Upper lobe of right lung (tissue), 1 donor: ENCODE data around the gene CREM. TPM values are rescaled to one million over a fixed set of nuclear protein-coding genes. Genes with fewer than 3 reads are reported as not detected.
A peak's percentile ranks its signal among the peaks of the same experiment; 100 is the strongest.

Experiments used
- ATAC-seq: fragments of 200-7000 bp; cut with Tn5 transposase; one replicate; pipeline ENCODE4 v1.9.1; 2020; ENCODE audit warnings: mild to moderate bottlenecking, moderate library complexity
- DNase-seq: peaks from one replicate; pipeline ENCODE4 v3.0.0-alpha.2; 2020
- H3K27ac ChIP-seq: fragments of 200-600 bp; one replicate; pipeline ENCODE4 v1.8.0; 2022
- H3K27me3 ChIP-seq: fragments of 200-600 bp; one replicate; pipeline ENCODE4 v1.8.0; 2022; ENCODE audit warnings: mild to moderate bottlenecking
- H3K36me3 ChIP-seq: fragments of 200-600 bp; one replicate; pipeline ENCODE4 v1.8.0; 2022
- H3K4me1 ChIP-seq: fragments of 200-600 bp; one replicate; pipeline ENCODE4 v1.8.0; 2022
- H3K4me3 ChIP-seq: fragments of 200-600 bp; one replicate; pipeline ENCODE4 v1.8.0; 2022; ENCODE audit warnings: mild to moderate bottlenecking
- H3K9me3 ChIP-seq: fragments of 200-600 bp; one replicate; pipeline ENCODE4 v1.8.0; 2022
- intact Hi-C: fragments of 100-400 bp; cut with DNase I; formaldehyde crosslinking; loops from one replicate; pipeline ENCODE4 v1.11.0; 2022
- total RNA-seq: library from RNA; stranded (reverse); fragmentation: NEBNext Ultra II Directional; extraction: Animal tissue kit (Norgen Biotek cat#: 25700); gene quantifications from one replicate; pipeline ENCODE4 v1.2.1, GENCODE V29; 2021
- TF ChIP-seq, protein P1 (sequence below): fragments of 200-600 bp; IDR thresholded peaks from one replicate; pipeline ENCODE4 v1.8.0; 2022; ENCODE audit warnings: antibody characterized with exemption
- donor health status: DM: no; HTN: yes; CAD: no; lungs with severe emphysema.

The CREM gene
- total RNA-seq, 1 donor from 2014 or later: 24.3 TPM

DNA sequence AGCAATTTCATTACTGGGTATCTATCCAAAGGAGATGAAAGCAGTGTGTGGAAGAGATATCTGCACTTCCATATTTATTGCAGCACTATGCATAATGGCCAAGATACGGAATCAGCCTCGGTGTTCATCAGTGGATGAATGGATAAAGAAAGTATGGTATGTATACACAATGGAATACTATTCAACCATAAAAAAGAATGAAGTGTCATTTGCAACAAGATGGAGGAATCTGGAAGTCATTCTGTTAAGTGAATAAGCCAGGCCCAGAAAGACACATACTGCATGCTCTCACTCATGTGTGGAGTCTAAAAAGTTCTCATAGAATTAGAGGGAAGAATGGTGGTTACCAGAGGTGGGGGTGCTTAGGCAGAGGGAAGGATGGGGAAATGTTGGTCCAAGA, 35.3 kb downstream of the CREM start:
- H3K9me3 ChIP-seq: no peaks in the 10 kb centered on the region
- H3K36me3 ChIP-seq: no peaks in the 10 kb centered on the region
- no peak for ATAC-seq
- DNase-seq: no peak
- H3K4me1 ChIP-seq: no peaks in the 10 kb centered on the region
- H3K4me3 ChIP-seq: no peak overlapping the region
- H3K27me3 ChIP-seq: no peaks in the 10 kb centered on the region
- H3K27ac ChIP-seq: no peak overlapping the region
- TF ChIP-seq, protein P1, sequence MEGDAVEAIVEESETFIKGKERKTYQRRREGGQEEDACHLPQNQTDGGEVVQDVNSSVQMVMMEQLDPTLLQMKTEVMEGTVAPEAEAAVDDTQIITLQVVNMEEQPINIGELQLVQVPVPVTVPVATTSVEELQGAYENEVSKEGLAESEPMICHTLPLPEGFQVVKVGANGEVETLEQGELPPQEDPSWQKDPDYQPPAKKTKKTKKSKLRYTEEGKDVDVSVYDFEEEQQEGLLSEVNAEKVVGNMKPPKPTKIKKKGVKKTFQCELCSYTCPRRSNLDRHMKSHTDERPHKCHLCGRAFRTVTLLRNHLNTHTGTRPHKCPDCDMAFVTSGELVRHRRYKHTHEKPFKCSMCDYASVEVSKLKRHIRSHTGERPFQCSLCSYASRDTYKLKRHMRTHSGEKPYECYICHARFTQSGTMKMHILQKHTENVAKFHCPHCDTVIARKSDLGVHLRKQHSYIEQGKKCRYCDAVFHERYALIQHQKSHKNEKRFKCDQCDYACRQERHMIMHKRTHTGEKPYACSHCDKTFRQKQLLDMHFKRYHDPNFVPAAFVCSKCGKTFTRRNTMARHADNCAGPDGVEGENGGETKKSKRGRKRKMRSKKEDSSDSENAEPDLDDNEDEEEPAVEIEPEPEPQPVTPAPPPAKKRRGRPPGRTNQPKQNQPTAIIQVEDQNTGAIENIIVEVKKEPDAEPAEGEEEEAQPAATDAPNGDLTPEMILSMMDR: no peak
- intact Hi-C loops: no loop called here

- DNase-seq (no peak), ATAC-seq (peak; percentile 70)
- no peak overlapping the region for H3K27ac ChIP-seq
- no peaks in the 10 kb centered on the region for H3K9me3 ChIP-seq
- H3K4me3 ChIP-seq: no peak overlapping the region
- H3K36me3 ChIP-seq: no peaks in the 10 kb centered on the region
- no peaks in the 10 kb centered on the region for H3K4me1 ChIP-seq
- TF ChIP-seq, protein P1: no peak
- H3K27me3 ChIP-seq: no peaks in the 10 kb centered on the region
- intact Hi-C loops: no loop called here
These were observed 38.5 kb downstream of the CREM start for GRCh38 chr10:35165136-35165535.

GRCh38 chr10:35165811-35166210, 39.2 kb downstream of the CREM start:
- Histone ChIP-seq H3K4me3 (no peak overlapping the region), H3K9me3 (no peaks in the 10 kb centered on the region), H3K27ac (no peak overlapping the region), H3K27me3 (no peaks in the 10 kb centered on the region), H3K36me3 (no peaks in the 10 kb centered on the region), H3K4me1 (no peaks in the 10 kb centered on the region)
- TF ChIP-seq, protein P1: no peak
- intact Hi-C loops: no loop called here
- ATAC-seq (no peak), DNase-seq (no peak)

DNA sequence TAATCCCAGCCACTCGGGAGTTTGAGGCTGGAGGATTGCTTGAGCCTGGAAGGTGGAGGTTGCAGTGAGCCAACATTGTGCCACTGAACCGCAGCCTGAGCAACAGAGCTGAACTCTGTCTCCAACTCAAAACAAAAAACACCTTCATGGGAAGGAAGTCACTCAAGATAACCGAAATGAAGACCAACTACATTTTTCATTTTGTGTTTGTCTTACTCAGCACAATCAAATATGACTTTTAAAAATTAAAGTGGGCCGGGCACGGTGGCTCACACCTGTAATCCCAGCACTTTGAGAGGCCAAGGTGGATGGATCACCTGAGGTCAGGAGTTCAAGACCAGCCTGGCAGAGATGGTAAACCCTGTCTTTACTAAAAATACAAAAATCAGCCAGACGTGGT, 40.0 kb downstream of the CREM start:
- TF ChIP-seq, protein P1: no peak
- H3K27ac ChIP-seq: no peak overlapping the region
- H3K36me3 ChIP-seq: no peaks in the 10 kb centered on the region
- no peaks in the 10 kb centered on the region for H3K4me1 ChIP-seq
- ATAC-seq (no peak), DNase-seq (no peak)
- no peak overlapping the region for H3K4me3 ChIP-seq
- intact Hi-C loops: no loop called here
- H3K27me3 ChIP-seq: no peaks in the 10 kb centered on the region
- no peaks in the 10 kb centered on the region for H3K9me3 ChIP-seq

GRCh38 chr10:35167342-35167741, 40.7 kb downstream of the CREM start:
- intact Hi-C loops: no loop called here
- TF ChIP-seq, protein P1: no peak
- H3K27me3 ChIP-seq: no peaks in the 10 kb centered on the region

GRCh38 chr10:35172146-35172545, 45.5 kb downstream of the CREM start:
- H3K9me3 ChIP-seq: no peaks in the 10 kb centered on the region
- no peak overlapping the region for H3K4me3 ChIP-seq
- H3K27ac ChIP-seq: no peak overlapping the region
- H3K4me1 ChIP-seq: no peaks in the 10 kb centered on the region
- no peaks in the 10 kb centered on the region for H3K27me3 ChIP-seq
- DNase-seq (no peak), ATAC-seq (no peak)
- TF ChIP-seq, protein P1: no peak
- no peaks in the 10 kb centered on the region for H3K36me3 ChIP-seq
- intact Hi-C loops: no loop called here

More at GRCh38 chr10:35167342-35167741, 40.7 kb downstream of the CREM start:
- no peak overlapping the region for H3K4me3 ChIP-seq
- no peaks in the 10 kb centered on the region for H3K36me3 ChIP-seq
- H3K9me3 ChIP-seq: no peaks in the 10 kb centered on the region
- H3K4me1 ChIP-seq: no peaks in the 10 kb centered on the region
- ATAC-seq: no peak
- DNase-seq: no peak
- no peak overlapping the region for H3K27ac ChIP-seq
